ENCODE measurements around the gene DDAH1. TPM values are rescaled to one million over a fixed set of nuclear protein-coding genes. Genes with fewer than 3 reads are reported as not detected.

The DDAH1 gene
- total RNA-seq, 1 experiment from 2014 or later, result 36.3 TPM

DNA sequence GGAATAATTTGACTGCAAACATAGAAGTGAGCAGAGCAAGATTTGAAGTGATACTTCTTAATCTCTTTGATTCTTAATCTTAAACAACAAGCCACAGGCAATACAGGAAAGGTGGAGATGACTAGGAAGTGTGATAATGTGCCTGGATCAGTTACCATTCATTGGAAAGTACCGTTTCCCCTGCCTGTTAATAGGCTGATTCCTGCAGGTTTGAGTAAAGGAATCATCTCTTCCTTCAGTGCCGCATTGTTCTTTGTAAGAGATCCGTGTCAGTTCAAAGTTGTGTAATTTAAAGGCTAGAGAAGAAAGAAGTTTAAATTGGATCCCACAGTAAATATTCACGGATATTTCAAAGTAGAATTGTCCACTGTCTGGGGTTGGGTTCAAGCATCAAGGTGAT lies 145.0 kb downstream of the DDAH1 start:
- Mint-ChIP-seq H3K4me1 (peaks cover 9 to 11% of the 10 kb centered on the region in 2 experiments), H3K27me3 (ENCODE audit: low read depth) (no peaks in the 10 kb centered on the region), H3K4me3 (no peak overlapping the region), H3K9me3 (no peaks in the 10 kb centered on the region), H3K27ac (0 out of 7 replicates have a peak overlapping the region, but pooled peaks of 2 of the 3 experiments have one; percentile 0 to 3), H3K36me3 (ENCODE audit: insufficient read depth in 1 of 3, low read depth in 3 of 3) (no peaks in the 10 kb centered on the region)
- Histone ChIP-seq H3K27ac (ENCODE audit: insufficient read length, low read depth, low read length) (no peak overlapping the region), H3K9me3 (ENCODE audit: control insufficient read depth, low read depth, low read length) (no peaks in the 10 kb centered on the region), H3K4me1 (ENCODE audit: insufficient read depth, low read length) (no peaks in the 10 kb centered on the region; the same call in 1 of the 2 replicates), H3K4ac (ENCODE audit: low read depth, low read length) (no peak overlapping the region), H3K79me2 (ENCODE audit: insufficient read depth, low read length) (no peaks in the 10 kb centered on the region), H2BK5ac (ENCODE audit: insufficient read length, low read length) (no peak overlapping the region), H2BK20ac (ENCODE audit: low read depth, low read length, poor library complexity, severe bottlenecking) (no peak overlapping the region), H3K79me1 (ENCODE audit: insufficient read depth, low read depth, low read length, poor library complexity, severe bottlenecking) (no peaks in the 10 kb centered on the region), H2BK12ac (ENCODE audit: insufficient read length, low read depth, low read length) (no peak overlapping the region), H2BK120ac (ENCODE audit: low read depth, low read length, poor library complexity, severe bottlenecking) (no peak overlapping the region), H4K5ac (ENCODE audit: insufficient read length, low read depth, low read length) (no peak overlapping the region), H4K91ac (ENCODE audit: insufficient read length, low read depth, low read length) (no peak overlapping the region), H3K14ac (ENCODE audit: insufficient read depth, low read length) (no peak overlapping the region), H4K8ac (replicated peaks; ENCODE audit: insufficient read length, low read depth, low read length) (no peak overlapping the region), H4K20me1 (ENCODE audit: control insufficient read depth, insufficient read depth, insufficient read length) (no peaks in the 10 kb centered on the region), H3K23me2 (ENCODE audit: insufficient read length, low read depth, low read length, poor library complexity, severe bottlenecking) (no peaks in the 10 kb centered on the region), H3K4me2 (ENCODE audit: insufficient read depth, insufficient read length, low read length) (no peak overlapping the region), H2AK5ac (ENCODE audit: insufficient read length, low read length) (no peak overlapping the region), H3K9ac (ENCODE audit: extremely low read depth, insufficient read length, low read length) (no peak overlapping the region), H3K23ac (ENCODE audit: insufficient read length, low read depth, low read length) (no peak overlapping the region), H2AFZ (ENCODE audit: low read length) (no peak overlapping the region), H3T11ph (ENCODE audit: low read length) (no peak overlapping the region), H3K27me3 (ENCODE audit: insufficient read depth, low read length) (no peaks in the 10 kb centered on the region), H3K56ac (ENCODE audit: insufficient read length, low read depth, low read length) (no peak overlapping the region), H3K18ac (ENCODE audit: insufficient read length, low read depth, low read length) (no peak overlapping the region), H2BK15ac (ENCODE audit: low read depth, low read length) (no peak overlapping the region)
- WGBS (ENCODE audit: extremely low coverage, insufficient read length, low lambda C conversion rate), result no CpG with 5 or more reads among the region's 4 CpGs
- no peak for DNase-seq
- TF ChIP-seq, protein P1, sequence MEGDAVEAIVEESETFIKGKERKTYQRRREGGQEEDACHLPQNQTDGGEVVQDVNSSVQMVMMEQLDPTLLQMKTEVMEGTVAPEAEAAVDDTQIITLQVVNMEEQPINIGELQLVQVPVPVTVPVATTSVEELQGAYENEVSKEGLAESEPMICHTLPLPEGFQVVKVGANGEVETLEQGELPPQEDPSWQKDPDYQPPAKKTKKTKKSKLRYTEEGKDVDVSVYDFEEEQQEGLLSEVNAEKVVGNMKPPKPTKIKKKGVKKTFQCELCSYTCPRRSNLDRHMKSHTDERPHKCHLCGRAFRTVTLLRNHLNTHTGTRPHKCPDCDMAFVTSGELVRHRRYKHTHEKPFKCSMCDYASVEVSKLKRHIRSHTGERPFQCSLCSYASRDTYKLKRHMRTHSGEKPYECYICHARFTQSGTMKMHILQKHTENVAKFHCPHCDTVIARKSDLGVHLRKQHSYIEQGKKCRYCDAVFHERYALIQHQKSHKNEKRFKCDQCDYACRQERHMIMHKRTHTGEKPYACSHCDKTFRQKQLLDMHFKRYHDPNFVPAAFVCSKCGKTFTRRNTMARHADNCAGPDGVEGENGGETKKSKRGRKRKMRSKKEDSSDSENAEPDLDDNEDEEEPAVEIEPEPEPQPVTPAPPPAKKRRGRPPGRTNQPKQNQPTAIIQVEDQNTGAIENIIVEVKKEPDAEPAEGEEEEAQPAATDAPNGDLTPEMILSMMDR (conservative IDR thresholded peaks at IDR 0.05), result no peak

All from H9 (cell line).